Osteoblast (primary cell): ENCODE results near the gene SHANK3. TPM values are rescaled to one million over a fixed set of nuclear protein-coding genes. Genes with fewer than 3 reads are reported as not detected.
"Not testable (repeated sequence)": the region's sequence is repeated elsewhere in the genome, so short reads cannot be mapped to it uniquely, and the experiment has no call there.

ENCODE experiments used
- DNase-seq: peaks from one replicate; pipeline ENCODE4 v3.0.0; 2011; ENCODE audit warnings: low spot score, mixed read lengths; ENCODE audit not compliant: insufficient read length; ENCODE audit errors: missing footprints
- H2AFZ ChIP-seq: 2 replicates; pipeline ENCODE4 v1.6.0; 2011; ENCODE audit warnings: mild to moderate bottlenecking, low read length
- H3K27ac ChIP-seq: 2 replicates; pipeline ENCODE4 v1.5.1; 2011; ENCODE audit warnings: mild to moderate bottlenecking, low read depth, low read length, moderate library complexity
- H3K27me3 ChIP-seq: 2 replicates; pipeline ENCODE4 v1.6.0; 2012; ENCODE audit warnings: mild to moderate bottlenecking, control low read depth, inconsistent platforms, low read length, moderate library complexity; ENCODE audit not compliant: insufficient read depth
- H3K36me3 ChIP-seq: 2 replicates; pipeline ENCODE4 v1.5.1; 2011; ENCODE audit warnings: mild to moderate bottlenecking, low read length, control low read depth, moderate library complexity; ENCODE audit not compliant: insufficient read depth
- H3K4me1 ChIP-seq: 2 replicates; pipeline ENCODE4 v1.5.1; 2011; ENCODE audit warnings: mild to moderate bottlenecking, low read length, control low read depth, moderate library complexity; ENCODE audit not compliant: insufficient read depth
- H3K4me2 ChIP-seq: 2 replicates; pipeline ENCODE4 v1.6.0; 2011; ENCODE audit warnings: mild to moderate bottlenecking, low read length; ENCODE audit not compliant: insufficient read depth
- H3K4me3 ChIP-seq: fragments of 200-600 bp; sonication (generic); 3 replicates; pipeline ENCODE4 v1.5.1; 2012; ENCODE audit warnings: mild to moderate bottlenecking, low read length, inconsistent platforms; ENCODE audit not compliant: insufficient read depth
- H3K79me2 ChIP-seq: 2 replicates; pipeline ENCODE4 v1.6.0; 2012; ENCODE audit warnings: mild to moderate bottlenecking, low read length, control low read depth, inconsistent platforms; ENCODE audit not compliant: insufficient read depth
- H3K9me3 ChIP-seq: 2 replicates; pipeline ENCODE4 v1.5.1; 2011; ENCODE audit warnings: low read depth, low read length, control low read depth
- H4K20me1 ChIP-seq: 2 replicates; pipeline ENCODE4 v1.6.0; 2012; ENCODE audit warnings: mild to moderate bottlenecking, low read length, control low read depth; ENCODE audit not compliant: insufficient read depth
- total RNA-seq: library from RNA; depleted of rRNA; stranded (reverse); fragments of >200 nt; gene quantifications from 2 replicates; pipeline ENCODE4 v1.2.3, GENCODE V29; 2012
- TF ChIP-seq, protein P1 (sequence below): IDR thresholded peaks from 2 replicates; pipeline ENCODE4 v1.5.1; 2011; ENCODE audit warnings: mild to moderate bottlenecking, low read depth, low read length, moderate library complexity; ENCODE audit errors: extremely low read depth

The SHANK3 gene
- total RNA-seq, 1 donor, result 0.36 TPM

DNA sequence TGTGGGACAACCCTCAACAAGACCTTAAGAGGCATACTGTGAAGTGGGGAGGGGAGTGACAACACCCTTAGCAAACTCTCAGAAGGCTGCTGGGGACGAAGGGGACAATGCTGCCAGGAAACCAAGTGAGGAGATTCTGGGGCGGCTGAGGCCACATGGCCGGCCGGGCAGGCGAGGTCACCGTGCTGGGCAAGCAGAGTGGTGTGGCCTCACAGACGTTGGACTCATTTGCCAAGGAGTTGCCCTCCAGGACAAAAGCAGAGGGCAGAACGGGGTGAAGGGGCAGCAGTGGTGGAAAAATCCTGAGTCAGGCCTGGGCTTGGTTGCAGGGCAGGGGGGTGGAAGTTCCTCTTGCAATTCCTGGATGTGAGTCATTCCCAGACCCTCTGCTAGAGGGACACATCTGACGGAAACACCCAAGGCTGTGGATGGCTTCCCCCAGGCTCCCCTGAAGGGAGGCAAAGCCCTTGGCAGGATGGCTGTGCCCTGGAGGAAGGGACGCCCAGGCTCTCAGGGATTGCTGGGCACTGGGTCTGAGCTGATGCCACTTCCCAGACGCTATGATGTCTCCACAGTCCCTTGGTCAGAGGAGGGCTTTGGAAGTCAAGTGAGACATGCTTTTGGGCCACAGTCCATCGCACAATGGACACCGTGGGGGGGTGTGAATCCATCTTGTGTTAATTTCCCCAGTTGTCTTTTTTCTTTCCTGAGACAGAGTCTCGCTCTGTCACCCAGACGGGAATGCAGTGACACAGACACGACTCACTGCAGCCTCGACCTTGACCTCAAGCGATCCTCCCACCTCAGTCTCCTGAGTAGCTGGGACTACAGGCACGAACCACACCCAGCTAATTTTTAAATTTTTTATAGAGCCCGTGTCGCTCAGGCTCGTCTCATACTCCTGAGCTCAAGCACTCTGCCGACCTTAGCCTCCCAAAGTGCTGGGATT lies 16.2 kb upstream of the SHANK3 start:
- Histone ChIP-seq H3K4me1 (peaks cover 9% of the 10 kb centered on the region), H2AFZ (peak overlapping the region; percentile 78), H3K4me2 (peak overlapping the region; percentile 23)

DNA sequence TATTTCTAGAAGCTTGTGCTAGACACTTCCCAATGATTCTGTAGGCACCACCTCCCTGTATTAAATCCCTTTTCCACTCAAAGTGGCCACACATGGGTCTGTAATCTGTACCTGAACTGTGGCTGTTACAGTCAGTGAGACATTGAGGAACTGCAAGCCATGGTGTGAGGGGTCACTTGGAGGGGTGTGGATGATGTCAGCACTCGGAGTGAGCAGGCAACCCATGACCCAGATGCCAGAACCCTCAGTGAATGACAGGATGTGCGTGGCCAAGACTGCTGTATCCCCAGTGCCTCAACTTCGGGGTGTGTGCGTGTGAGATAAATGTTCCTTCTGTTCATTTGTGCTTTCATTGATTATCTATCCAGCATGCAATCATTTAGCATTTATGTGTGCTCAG lies 14.7 kb upstream of the SHANK3 start:
- TF ChIP-seq, protein P1, sequence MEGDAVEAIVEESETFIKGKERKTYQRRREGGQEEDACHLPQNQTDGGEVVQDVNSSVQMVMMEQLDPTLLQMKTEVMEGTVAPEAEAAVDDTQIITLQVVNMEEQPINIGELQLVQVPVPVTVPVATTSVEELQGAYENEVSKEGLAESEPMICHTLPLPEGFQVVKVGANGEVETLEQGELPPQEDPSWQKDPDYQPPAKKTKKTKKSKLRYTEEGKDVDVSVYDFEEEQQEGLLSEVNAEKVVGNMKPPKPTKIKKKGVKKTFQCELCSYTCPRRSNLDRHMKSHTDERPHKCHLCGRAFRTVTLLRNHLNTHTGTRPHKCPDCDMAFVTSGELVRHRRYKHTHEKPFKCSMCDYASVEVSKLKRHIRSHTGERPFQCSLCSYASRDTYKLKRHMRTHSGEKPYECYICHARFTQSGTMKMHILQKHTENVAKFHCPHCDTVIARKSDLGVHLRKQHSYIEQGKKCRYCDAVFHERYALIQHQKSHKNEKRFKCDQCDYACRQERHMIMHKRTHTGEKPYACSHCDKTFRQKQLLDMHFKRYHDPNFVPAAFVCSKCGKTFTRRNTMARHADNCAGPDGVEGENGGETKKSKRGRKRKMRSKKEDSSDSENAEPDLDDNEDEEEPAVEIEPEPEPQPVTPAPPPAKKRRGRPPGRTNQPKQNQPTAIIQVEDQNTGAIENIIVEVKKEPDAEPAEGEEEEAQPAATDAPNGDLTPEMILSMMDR, result no peak
- Histone ChIP-seq H3K27ac (no peak overlapping the region), H2AFZ (no peak overlapping the region), H3K36me3 (no peaks in the 10 kb centered on the region), H3K27me3 (no peaks in the 10 kb centered on the region), H3K79me2 (no peaks in the 10 kb centered on the region), H3K9me3 (no peaks in the 10 kb centered on the region), H4K20me1 (no peaks in the 10 kb centered on the region), H3K4me2 (no peak overlapping the region), H3K4me1 (peaks cover 9% of the 10 kb centered on the region), H3K4me3 (no peak overlapping the region)
- no peak for DNase-seq

More for the DNA sequence above, 16.2 kb upstream of the SHANK3 start:
- TF ChIP-seq, protein P1, result no peak
- Histone ChIP-seq H4K20me1 (no peaks in the 10 kb centered on the region), H3K4me3 (no peak overlapping the region), H3K27me3 (no peaks in the 10 kb centered on the region), H3K36me3 (no peaks in the 10 kb centered on the region), H3K79me2 (no peaks in the 10 kb centered on the region), H3K27ac (no peak overlapping the region), H3K9me3 (no peaks in the 10 kb centered on the region)
- DNase-seq, result peak; percentile 82

DNA sequence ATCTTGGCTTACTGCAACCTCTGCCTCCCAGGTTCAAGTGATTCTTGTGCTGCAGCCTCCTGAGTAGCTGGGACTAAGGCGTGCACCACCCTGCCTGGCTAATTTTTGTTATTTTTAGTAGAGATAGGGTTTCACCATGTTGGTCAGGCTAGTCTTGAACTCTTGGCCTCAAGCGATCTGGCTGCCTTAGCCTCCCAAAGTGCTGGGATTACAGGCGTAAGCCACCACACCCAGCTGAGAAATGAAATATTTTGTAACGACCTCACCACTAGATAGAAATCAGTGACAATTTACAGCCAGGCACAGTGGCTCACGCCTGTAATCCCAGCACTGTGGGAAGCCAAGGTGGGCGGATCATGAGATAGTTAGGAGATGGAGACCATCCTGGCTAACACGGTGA lies 12.9 kb upstream of the SHANK3 start:
- not testable (repeated sequence) for H4K20me1 ChIP-seq, H3K27me3 ChIP-seq, DNase-seq, H3K4me2 ChIP-seq, H3K9me3 ChIP-seq, H3K27ac ChIP-seq, H3K4me1 ChIP-seq, H3K4me3 ChIP-seq, H3K79me2 ChIP-seq, H2AFZ ChIP-seq, H3K36me3 ChIP-seq

DNA sequence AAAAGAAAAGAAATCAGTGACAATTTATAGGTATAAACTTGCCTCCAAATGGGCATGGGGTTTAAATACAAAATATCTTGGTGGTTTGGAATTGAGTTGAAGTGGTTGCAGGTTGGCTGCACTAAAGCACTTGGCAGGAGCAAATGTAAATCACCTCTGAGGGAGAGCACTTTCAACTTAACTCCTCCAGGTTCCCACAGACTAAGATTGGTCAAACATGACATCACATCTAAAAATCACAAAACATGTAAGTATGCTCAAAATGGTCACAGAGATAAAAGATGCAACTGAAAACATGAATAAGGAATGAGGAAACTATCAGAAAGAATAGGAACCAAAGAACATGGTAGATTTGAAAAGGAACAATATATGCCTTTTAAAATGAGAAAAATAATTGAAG lies 12.3 kb upstream of the SHANK3 start:
- Histone ChIP-seq H2AFZ (no peak overlapping the region), H3K27ac (no peak overlapping the region), H3K4me3 (no peak overlapping the region), H4K20me1 (no peaks in the 10 kb centered on the region), H3K9me3 (no peaks in the 10 kb centered on the region), H3K4me1 (peaks cover 9% of the 10 kb centered on the region), H3K36me3 (no peaks in the 10 kb centered on the region), H3K79me2 (no peaks in the 10 kb centered on the region), H3K27me3 (no peaks in the 10 kb centered on the region), H3K4me2 (no peak overlapping the region)
- TF ChIP-seq, protein P1, result no peak
- DNase-seq, result no peak
